RWPE1 (cell line): ENCODE data around the gene TBP.

Source experiments
- CTCF ChIA-PET: fragments of 350-600 bp; sonication (Branson Sonifier 250); formaldehyde crosslinking; extraction: SDS; loops from one replicate; lab custom pipeline; 2021; lab: Yijun Ruan, JAX
- POLR2A ChIA-PET: fragments of 400-600 bp; formaldehyde crosslinking; extraction: SDS; loops from one replicate; lab custom pipeline; 2020; ENCODE audit warnings: antibody characterized with exemption; ENCODE audit not compliant: low non-redundant PET; lab: Yijun Ruan, JAX
- DNase-seq: peaks from one replicate; pipeline ENCODE4 v3.0.0; 2012; ENCODE audit warnings: low spot score
- H3K27ac ChIP-seq: fragments of 450-650 bp; 2 replicates; pipeline ENCODE4 v1.5.1; 2017
- TF ChIP-seq, protein P1 (sequence below): fragments of 450-650 bp; conservative IDR thresholded peaks from 2 replicates; pipeline ENCODE4 v1.5.1; 2017; ENCODE audit warnings: low read depth, mild to moderate bottlenecking

The TBP gene

DNA sequence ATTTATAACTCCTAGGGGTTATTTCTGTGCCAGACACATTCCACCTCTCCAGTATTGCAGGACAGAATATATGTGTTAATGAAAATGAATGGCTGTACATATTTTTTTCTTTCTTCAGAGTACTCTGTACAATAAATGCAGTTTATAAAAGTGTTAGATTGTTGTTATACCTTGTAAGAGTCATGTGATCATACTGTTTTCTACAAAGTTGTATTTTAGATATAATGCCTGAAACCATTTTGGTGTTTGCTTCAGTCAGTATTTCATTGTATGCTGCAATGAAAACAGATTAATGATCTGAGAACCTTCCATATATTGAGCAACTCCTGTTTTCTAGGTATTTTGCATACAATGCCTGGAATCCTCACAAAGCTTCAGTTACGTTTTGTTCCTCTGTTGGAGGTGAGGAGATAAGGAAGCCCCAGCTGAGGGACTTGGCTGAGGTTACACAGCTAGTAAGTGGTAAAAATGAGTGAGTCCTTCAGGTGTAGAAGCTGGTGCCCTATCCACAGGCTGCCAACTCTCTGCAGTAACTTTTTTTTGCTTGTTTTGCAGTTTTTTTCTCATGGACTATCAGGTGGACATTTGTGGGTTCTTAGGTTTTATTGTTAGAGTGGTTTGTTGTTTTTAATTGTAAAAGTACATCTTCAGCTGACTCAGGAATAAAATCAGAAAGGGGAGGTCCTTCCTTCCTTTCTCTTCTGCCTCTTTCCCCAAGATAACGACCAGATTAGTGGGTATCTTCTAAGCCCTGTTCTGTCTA, 18.7 kb downstream of the TBP start:
- TF ChIP-seq, protein P1, sequence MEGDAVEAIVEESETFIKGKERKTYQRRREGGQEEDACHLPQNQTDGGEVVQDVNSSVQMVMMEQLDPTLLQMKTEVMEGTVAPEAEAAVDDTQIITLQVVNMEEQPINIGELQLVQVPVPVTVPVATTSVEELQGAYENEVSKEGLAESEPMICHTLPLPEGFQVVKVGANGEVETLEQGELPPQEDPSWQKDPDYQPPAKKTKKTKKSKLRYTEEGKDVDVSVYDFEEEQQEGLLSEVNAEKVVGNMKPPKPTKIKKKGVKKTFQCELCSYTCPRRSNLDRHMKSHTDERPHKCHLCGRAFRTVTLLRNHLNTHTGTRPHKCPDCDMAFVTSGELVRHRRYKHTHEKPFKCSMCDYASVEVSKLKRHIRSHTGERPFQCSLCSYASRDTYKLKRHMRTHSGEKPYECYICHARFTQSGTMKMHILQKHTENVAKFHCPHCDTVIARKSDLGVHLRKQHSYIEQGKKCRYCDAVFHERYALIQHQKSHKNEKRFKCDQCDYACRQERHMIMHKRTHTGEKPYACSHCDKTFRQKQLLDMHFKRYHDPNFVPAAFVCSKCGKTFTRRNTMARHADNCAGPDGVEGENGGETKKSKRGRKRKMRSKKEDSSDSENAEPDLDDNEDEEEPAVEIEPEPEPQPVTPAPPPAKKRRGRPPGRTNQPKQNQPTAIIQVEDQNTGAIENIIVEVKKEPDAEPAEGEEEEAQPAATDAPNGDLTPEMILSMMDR, result no peak
- CTCF ChIA-PET, result interaction anchor here (0.9 kb wide), 1 partner anchor 11 kb away, joined by 3 read pairs; no protein-coding TSS in a partner anchor
- no peak overlapping the region for H3K27ac ChIP-seq
- no peak for DNase-seq
- POLR2A ChIA-PET, result no interaction called here

DNA sequence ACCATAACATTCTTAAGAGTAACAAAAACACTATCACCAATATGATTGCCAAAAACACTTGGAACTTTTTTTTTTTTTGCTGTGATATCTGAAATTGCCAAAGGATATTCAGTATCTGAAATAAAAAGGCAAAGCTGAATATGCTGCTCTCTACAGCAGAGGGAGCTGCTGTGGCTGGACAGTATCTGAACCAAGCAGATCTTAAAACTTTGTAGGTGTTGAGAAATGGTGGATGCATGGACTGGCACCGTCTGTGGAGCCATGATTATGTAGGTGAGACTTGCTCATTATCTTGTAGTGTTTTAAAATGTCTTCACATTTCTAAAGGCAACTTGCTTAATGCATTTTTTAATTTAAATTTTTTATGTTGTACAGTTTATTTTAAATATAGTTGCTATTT, 21.1 kb downstream of the TBP start:
- DNase-seq, result peak; percentile 10
- H3K27ac ChIP-seq, result no peak overlapping the region
- POLR2A ChIA-PET, result no interaction called here
- CTCF ChIA-PET, result interaction anchor here (0.6 to 1.0 kb wide), 3 partner anchors 9 to 1512 kb away, joined by 3 to 4 read pairs (median 3); no protein-coding TSS in a partner anchor
- TF ChIP-seq, protein P1, result no peak

DNA sequence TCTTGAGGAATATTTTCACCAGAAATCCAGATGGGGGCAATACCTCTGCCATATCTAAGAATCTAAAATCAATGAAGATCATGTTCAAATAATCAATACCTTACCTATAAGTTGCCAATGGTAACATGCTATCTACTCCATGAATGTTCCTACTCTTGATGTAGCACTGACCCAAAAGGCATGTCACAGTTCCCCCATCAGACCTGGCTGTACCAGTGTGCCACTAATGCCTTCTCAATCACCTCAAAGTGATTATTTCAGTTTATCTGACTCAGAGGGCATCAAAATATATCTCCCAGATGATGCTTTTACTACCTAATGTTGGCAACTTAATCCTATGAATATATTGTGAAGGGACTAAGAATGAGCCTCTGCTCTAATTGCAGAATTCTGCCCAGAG, 24.7 kb downstream of the TBP start:
- no peak for DNase-seq
- TF ChIP-seq, protein P1, result no peak
- no peak overlapping the region for H3K27ac ChIP-seq
- CTCF ChIA-PET, result no interaction called here
- POLR2A ChIA-PET, result no interaction called here

- CTCF ChIA-PET, result interaction anchor here (0.6 to 1.2 kb wide), 4 partner anchors 9 to 1690 kb away, joined by 3 read pairs; no protein-coding TSS in a partner anchor
- peak overlapping the region; percentile 82 for H3K27ac ChIP-seq
- peak; percentile 14 for DNase-seq
- TF ChIP-seq, protein P1, result no peak
- POLR2A ChIA-PET, result no interaction called here
Measured at GRCh38 chr6:170583756-170584180, 29.6 kb downstream of the TBP start.

GRCh38 chr6:170584181-170584953, 30.2 kb downstream of the TBP start, which contains the start of gene PDCD2:
Gene PDCD2, minus strand, starts transcription at chr6:170584637. Its CDS starts 56 bp downstream, at chr6:170584581.
- peak within 1 kb of the TSS; percentile 82 for H3K27ac ChIP-seq
- peak; percentile 96 for DNase-seq
- ChIA-PET POLR2A (no interaction called here), CTCF (interaction anchor here (0.7 to 1.2 kb wide), 4 partner anchors 9 to 17 kb away, joined by 3 read pairs; no protein-coding TSS in a partner anchor)
- TF ChIP-seq, protein P1, result no peak

DNA sequence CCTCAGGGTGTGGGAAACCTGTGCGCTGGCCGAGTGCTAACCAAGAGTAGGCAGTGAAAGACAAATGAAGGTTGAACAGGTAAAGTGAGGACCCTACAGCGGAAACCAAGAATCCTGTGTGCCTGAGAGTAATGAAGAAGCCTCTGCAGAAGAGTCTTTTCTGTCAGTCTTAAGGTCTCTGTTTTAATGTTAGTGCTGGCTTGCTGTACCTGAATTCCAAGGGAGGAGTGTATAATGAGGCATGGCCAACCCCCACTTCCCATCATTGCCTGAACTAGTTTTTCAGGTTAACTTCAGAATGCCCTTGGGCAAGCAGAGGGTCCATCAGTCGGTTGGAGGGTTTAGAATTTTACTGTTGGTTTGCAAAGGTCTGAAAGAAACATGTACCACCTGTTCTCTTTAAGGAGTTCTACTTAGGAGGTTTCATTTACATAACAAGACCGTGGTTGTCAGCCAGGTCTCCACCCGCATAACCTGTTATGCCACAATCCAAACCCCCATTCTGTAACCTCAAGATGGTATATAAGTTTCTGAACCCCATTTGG, 30.9 kb downstream of the TBP start:
- ChIA-PET POLR2A (no interaction called here), CTCF (interaction anchor here (0.6 to 0.7 kb wide), 2 partner anchors 10 to 12 kb away, joined by 3 read pairs; no protein-coding TSS in a partner anchor)
- H3K27ac ChIP-seq, result peak overlapping the region; percentile 82
- TF ChIP-seq, protein P1, result no peak
- peak; percentile 13 for DNase-seq
